ENCODE measurements around the gene CDC42EP5.

GRCh38 chr19:54456423-54457373 lies 16.4 kb downstream of the CDC42EP5 start:
- no peak for TF ChIP-seq POLR2A (IDR thresholded peaks at IDR 0.05)
- no peak for TF ChIP-seq CTCF (IDR thresholded peaks at IDR 0.05)
